Smooth muscle cell (in vitro differentiated cells): ENCODE measurements around the gene FLNB. TPM values are rescaled to one million over a fixed set of nuclear protein-coding genes. Genes with fewer than 3 reads are reported as not detected.

Experiments used
- DNase-seq: peaks from one replicate; lab custom pipeline; 2025; ENCODE audit not compliant: unreplicated experiment; lab: John Stamatoyannopoulos, UW
- H2AFZ ChIP-seq: fragments of 200-600 bp; sonication (generic); 2 replicates; pipeline ENCODE4 v1.6.0; 2016; ENCODE audit warnings: antibody characterized with exemption, low read depth, mild to moderate bottlenecking
- H3F3A ChIP-seq: fragments of 200-600 bp; sonication (generic); 2 replicates; pipeline ENCODE4 v1.6.0; 2017; ENCODE audit warnings: antibody characterized with exemption, low read depth
- H3K27ac ChIP-seq: fragments of 200-600 bp; sonication (generic); 2 replicates; pipeline ENCODE4 v1.5.1; 2016; ENCODE audit warnings: low read depth, mild to moderate bottlenecking
- H3K27me3 ChIP-seq: fragments of 200-600 bp; sonication (generic); 2 replicates; pipeline ENCODE4 v1.6.1; 2016; ENCODE audit warnings: low read depth, mild to moderate bottlenecking
- H3K36me3 ChIP-seq: fragments of 200-600 bp; sonication (generic); 2 replicates; pipeline ENCODE4 v1.5.1; 2016; ENCODE audit warnings: low read depth
- H3K4me1 ChIP-seq: fragments of 200-600 bp; sonication (generic); 2 replicates; pipeline ENCODE4 v1.5.1; 2016; ENCODE audit warnings: low read depth
- H3K4me2 ChIP-seq: fragments of 200-600 bp; sonication (generic); 2 replicates; pipeline ENCODE4 v1.6.0; 2016; ENCODE audit warnings: mild to moderate bottlenecking
- H3K4me3 ChIP-seq: fragments of 200-600 bp; sonication (generic); 2 replicates; pipeline ENCODE4 v1.5.1; 2016; ENCODE audit warnings: mild to moderate bottlenecking
- H3K79me2 ChIP-seq: fragments of 200-600 bp; sonication (generic); 2 replicates; pipeline ENCODE4 v1.6.0; 2016; ENCODE audit warnings: low read depth, mild to moderate bottlenecking
- H3K9ac ChIP-seq: fragments of 200-600 bp; sonication (generic); 2 replicates; pipeline ENCODE4 v1.6.0; 2016; ENCODE audit warnings: low read depth
- H3K9me3 ChIP-seq: fragments of 200-600 bp; sonication (generic); replicated peaks from 2 replicates; pipeline ENCODE4 v1.5.1; 2016; ENCODE audit warnings: low read depth
- H4K20me1 ChIP-seq: fragments of 200-600 bp; sonication (generic); 2 replicates; pipeline ENCODE4 v1.6.0; 2016; ENCODE audit warnings: low read depth
- CTCF ChIP-seq: fragments of 200-600 bp; sonication (generic); IDR thresholded peaks from 2 replicates; pipeline ENCODE4 v1.5.1; 2017; ENCODE audit warnings: borderline replicate concordance, mild to moderate bottlenecking, antibody characterized with exemption; ENCODE audit not compliant: insufficient read depth, poor library complexity, severe bottlenecking
- WGBS: methylation state at CpG from one replicate; pipeline ENCODE4 v1.1.7; 2016; ENCODE audit warnings: low lambda C conversion rate; 5-methylcytosine and 5-hydroxymethylcytosine counted together
- polyA plus RNA-seq: library from polyadenylated mRNA; unstranded; fragments of >200 nt; fragmentation: Nextera tagmentation; extraction: Ambion mirVana; gene quantifications from 2 replicates; pipeline ENCODE4 v1.2.1, GENCODE V29; 2016
- total RNA-seq: library from RNA; depleted of rRNA; stranded (reverse); fragments of >200 nt; gene quantifications from 2 replicates; pipeline ENCODE4 v1.2.3, GENCODE V29; 2014

FLNB gene
- total and polyA plus RNA-seq, 2 experiments from 2014 or later, result 52.7 to 145 TPM

DNA sequence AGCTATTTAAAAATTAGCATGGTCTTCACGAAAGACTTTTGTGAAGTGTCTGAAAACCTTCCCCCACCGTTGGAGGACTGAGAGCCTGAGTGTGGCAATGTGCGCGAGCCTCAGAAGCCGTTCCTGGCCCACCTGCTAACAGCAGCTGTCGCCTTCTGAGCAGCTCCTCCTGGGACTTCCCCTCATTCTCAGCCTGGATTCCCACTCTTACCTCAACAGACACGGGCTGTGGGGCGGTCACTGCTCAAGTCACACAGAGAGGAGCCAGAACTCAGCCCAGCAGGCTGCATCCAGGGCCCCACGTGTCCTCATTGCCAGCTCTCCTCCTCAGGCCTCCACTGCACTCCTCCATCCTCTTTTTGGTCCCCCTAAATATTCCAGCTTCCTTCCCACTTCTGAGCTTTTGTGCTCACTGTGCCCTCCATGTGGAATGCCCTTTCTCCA, 194.7 kb downstream of the FLNB start:
- Histone ChIP-seq H3K9me3 (no peaks in the 10 kb centered on the region), H3F3A (no peaks in the 10 kb centered on the region), H3K4me3 (no peak overlapping the region), H3K27ac (no peak overlapping the region), H2AFZ (no peak overlapping the region), H3K4me2 (no peak overlapping the region), H4K20me1 (no peaks in the 10 kb centered on the region), H3K27me3 (no peaks in the 10 kb centered on the region), H3K79me2 (no peaks in the 10 kb centered on the region), H3K36me3 (no peaks in the 10 kb centered on the region), H3K9ac (no peak overlapping the region), H3K4me1 (no peaks in the 10 kb centered on the region)
- no peak for TF ChIP-seq CTCF
- WGBS, result 89% methylated on average over 9 of the region's 9 CpGs
- DNase-seq, result no peak

DNA sequence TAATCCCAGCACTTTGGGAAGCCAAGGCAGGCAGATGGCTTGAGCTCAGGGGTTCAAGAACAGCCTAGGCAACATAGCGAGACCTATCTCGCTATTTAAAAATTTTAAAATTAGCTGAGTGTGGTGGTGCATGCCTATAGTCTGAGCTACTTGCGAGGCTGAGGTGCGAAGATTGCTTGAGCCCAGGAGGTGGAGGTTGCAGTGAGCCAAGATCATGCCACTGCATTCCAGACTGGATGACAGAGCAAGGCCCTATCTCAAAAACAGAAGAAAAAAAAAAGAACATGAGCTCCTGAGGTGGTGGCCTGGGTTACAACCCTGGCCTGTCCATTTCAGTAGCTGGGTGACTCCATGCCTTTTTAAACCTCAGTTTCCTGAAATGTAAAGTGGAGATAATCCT, 195.3 kb downstream of the FLNB start:
- Histone ChIP-seq H4K20me1 (no peaks in the 10 kb centered on the region), H2AFZ (no peak overlapping the region), H3K79me2 (no peaks in the 10 kb centered on the region), H3K9ac (no peak overlapping the region), H3K4me1 (no peaks in the 10 kb centered on the region), H3K27me3 (no peaks in the 10 kb centered on the region), H3K4me2 (no peak overlapping the region), H3K36me3 (no peaks in the 10 kb centered on the region), H3K27ac (no peak overlapping the region), H3K9me3 (no peaks in the 10 kb centered on the region), H3F3A (no peaks in the 10 kb centered on the region), H3K4me3 (no peak overlapping the region)
- 82% methylated on average over 4 of the region's 4 CpGs for WGBS
- TF ChIP-seq CTCF, result no peak
- no peak for DNase-seq

DNA sequence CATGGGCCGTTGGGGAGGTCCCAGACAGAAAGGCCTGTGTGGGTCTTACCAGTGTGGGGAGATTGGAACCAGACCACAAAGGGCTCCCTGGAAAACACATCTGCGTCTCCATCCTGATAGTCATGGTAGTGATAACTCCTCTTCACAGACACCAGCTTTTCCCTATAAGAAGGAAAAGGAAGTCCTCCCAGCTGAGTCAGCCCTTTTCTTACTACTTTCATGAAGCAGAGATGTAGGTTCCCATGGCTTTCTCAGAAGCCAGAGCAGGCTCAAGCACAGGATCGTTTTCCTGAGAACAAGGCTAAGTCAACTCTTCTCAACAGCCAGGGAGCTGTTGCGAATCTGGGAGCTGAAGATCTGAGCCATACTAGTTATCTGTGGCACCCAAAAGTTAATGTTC, 196.5 kb downstream of the FLNB start:
- no peaks in the 10 kb centered on the region for H4K20me1 ChIP-seq
- no peaks in the 10 kb centered on the region for H3K79me2 ChIP-seq
- no peak for DNase-seq
- H3F3A ChIP-seq, result no peaks in the 10 kb centered on the region
- H3K9me3 ChIP-seq, result no peaks in the 10 kb centered on the region
- H2AFZ ChIP-seq, result peak overlapping the region; percentile 67
- no peaks in the 10 kb centered on the region for H3K4me1 ChIP-seq
- 51% methylated on average over 4 of the region's 4 CpGs for WGBS
- H3K4me2 ChIP-seq, result no peak overlapping the region
- no peak for TF ChIP-seq CTCF
- H3K4me3 ChIP-seq, result no peak overlapping the region
- H3K36me3 ChIP-seq, result no peaks in the 10 kb centered on the region
- no peaks in the 10 kb centered on the region for H3K27me3 ChIP-seq
- no peak overlapping the region for H3K9ac ChIP-seq
- H3K27ac ChIP-seq, result no peak overlapping the region

DNA sequence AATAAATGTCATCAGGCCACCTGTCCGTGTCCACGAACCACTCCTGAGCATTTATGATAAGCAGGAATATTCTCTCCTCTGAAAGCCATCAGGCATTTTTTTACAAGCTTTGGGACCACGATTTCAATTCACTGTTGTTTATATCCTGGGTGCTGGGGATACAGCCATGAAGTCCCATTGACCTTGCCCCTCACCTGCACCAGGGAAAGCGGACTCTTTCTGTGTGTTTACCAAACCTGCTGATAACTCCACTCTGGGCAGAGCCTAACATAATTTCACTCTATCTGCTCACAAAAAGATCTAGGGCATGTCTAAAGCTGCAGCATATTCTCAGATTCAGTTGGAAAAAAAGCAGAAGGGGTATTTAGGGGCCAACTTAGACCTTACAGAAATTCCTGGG, 197.8 kb downstream of the FLNB start:
- Histone ChIP-seq H3K36me3 (no peaks in the 10 kb centered on the region), H3K79me2 (no peaks in the 10 kb centered on the region), H2AFZ (no peak overlapping the region), H4K20me1 (no peaks in the 10 kb centered on the region), H3K27me3 (no peaks in the 10 kb centered on the region), H3K9me3 (no peaks in the 10 kb centered on the region), H3K9ac (no peak overlapping the region), H3K4me3 (no peak overlapping the region), H3K4me1 (no peaks in the 10 kb centered on the region), H3K27ac (no peak overlapping the region), H3K4me2 (no peak overlapping the region), H3F3A (no peaks in the 10 kb centered on the region)
- 94% methylated on average over 4 of the region's 4 CpGs for WGBS
- TF ChIP-seq CTCF, result no peak
- DNase-seq, result no peak
